Measurements from ENCODE around the gene CYTH2. TPM values are rescaled to one million over a fixed set of nuclear protein-coding genes. Genes with fewer than 3 reads are reported as not detected.

The CYTH2 gene
- total and polyA plus RNA-seq, 2 experiments from 2014 or later, result 41.1 to 60.4 TPM

DNA sequence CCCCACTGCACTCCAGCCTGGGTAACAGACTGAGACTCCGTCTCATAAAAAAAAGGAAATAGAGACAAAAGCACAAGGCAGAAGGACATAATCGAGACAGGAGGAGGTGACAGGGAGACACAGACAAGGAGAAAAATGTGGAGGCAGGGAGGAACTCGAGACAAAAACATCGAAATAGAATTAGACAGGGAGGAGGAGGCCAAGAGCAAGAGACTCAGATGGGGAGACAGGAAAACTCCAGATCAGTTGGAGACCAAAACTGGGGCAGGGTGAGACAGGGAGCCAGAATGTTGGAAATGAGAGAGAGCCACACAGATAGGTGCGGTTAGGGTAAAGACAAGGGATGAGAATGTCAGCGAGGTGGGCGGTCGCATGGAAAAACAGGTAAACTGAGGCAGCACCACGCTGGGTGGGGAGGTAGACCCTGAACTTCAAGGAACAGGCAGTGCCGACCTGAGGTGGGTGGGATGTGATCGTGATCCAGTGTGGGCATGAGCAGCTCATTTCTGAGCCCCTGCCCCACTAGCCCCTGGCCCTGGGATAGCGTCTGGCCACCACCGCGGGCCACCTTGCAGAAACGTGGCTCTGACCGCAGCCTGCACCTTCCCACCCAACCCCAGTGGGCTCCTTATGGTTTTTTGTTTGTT is 15.2 kb downstream of the CYTH2 start:
- H3K27me3 Mint-ChIP-seq (ENCODE audit: insufficient read depth, low read depth, poor library complexity), result peaks cover 48% of the 10 kb centered on the region
- peaks cover 20% of the 10 kb centered on the region for H3K4me1 Mint-ChIP-seq
- H3K9me3 Mint-ChIP-seq, result peaks cover 2% of the 10 kb centered on the region
- H3K36me3 Mint-ChIP-seq (ENCODE audit: low read depth), result peaks cover 11% of the 10 kb centered on the region
- Histone ChIP-seq H4K20me1 (replicated peaks; ENCODE audit: insufficient read depth) (peaks cover 6% of the 10 kb centered on the region; the same call in 1 of the 2 replicates), H3K4me2 (no peak overlapping the region), H3F3A (replicated peaks; ENCODE audit: low read depth) (peaks cover 31% of the 10 kb centered on the region), H3K9me2 (ENCODE audit: insufficient read depth) (no peaks in the 10 kb centered on the region), H3K4me1 (ENCODE audit: insufficient read depth) (peaks cover 12% of the 10 kb centered on the region; the same call in 1 of the 2 replicates), H2AFZ (no peak overlapping the region), H3K36me3 (ENCODE audit: insufficient read depth) (no peaks in the 10 kb centered on the region), H3K79me2 (replicated peaks; ENCODE audit: insufficient read depth) (no peaks in the 10 kb centered on the region), H3K4me3 (no peak overlapping the region), H3K27ac (ENCODE audit: low read depth) (no peak overlapping the region), H3K27me3 (ENCODE audit: insufficient read depth) (no peaks in the 10 kb centered on the region)
- no peak for ATAC-seq
- no peak for DNase-seq (ENCODE audit: low spot score)
- H3K27ac Mint-ChIP-seq, result no peak overlapping the region
- no peak overlapping the region; the same call in 2 of the 3 replicates for H3K4me3 Mint-ChIP-seq
- TF ChIP-seq EZH2phosphoT487 (IDR thresholded peaks at IDR 0.05; ENCODE audit: unreplicated experiment) (no peak), ZNF331 (CRISPR knock-in tag; IDR thresholded peaks at IDR 0.05; ENCODE audit: low read depth) (no peak), CREB1 (CRISPR knock-in tag; IDR thresholded peaks at IDR 0.05; ENCODE audit: low read depth) (no peak), POLR2AphosphoS5 (IDR thresholded peaks at IDR 0.05; ENCODE audit: low read depth) (no peak), ZNF114 (CRISPR knock-in tag; IDR thresholded peaks at IDR 0.05) (no peak), JUNB (IDR thresholded peaks at IDR 0.05; ENCODE audit: unreplicated experiment) (no peak), NANOG (IDR thresholded peaks at IDR 0.05; ENCODE audit: borderline replicate concordance) (no peak), STAT1 (IDR thresholded peaks at IDR 0.05; ENCODE audit: unreplicated experiment) (no peak)
- TF ChIP-seq, protein P1, sequence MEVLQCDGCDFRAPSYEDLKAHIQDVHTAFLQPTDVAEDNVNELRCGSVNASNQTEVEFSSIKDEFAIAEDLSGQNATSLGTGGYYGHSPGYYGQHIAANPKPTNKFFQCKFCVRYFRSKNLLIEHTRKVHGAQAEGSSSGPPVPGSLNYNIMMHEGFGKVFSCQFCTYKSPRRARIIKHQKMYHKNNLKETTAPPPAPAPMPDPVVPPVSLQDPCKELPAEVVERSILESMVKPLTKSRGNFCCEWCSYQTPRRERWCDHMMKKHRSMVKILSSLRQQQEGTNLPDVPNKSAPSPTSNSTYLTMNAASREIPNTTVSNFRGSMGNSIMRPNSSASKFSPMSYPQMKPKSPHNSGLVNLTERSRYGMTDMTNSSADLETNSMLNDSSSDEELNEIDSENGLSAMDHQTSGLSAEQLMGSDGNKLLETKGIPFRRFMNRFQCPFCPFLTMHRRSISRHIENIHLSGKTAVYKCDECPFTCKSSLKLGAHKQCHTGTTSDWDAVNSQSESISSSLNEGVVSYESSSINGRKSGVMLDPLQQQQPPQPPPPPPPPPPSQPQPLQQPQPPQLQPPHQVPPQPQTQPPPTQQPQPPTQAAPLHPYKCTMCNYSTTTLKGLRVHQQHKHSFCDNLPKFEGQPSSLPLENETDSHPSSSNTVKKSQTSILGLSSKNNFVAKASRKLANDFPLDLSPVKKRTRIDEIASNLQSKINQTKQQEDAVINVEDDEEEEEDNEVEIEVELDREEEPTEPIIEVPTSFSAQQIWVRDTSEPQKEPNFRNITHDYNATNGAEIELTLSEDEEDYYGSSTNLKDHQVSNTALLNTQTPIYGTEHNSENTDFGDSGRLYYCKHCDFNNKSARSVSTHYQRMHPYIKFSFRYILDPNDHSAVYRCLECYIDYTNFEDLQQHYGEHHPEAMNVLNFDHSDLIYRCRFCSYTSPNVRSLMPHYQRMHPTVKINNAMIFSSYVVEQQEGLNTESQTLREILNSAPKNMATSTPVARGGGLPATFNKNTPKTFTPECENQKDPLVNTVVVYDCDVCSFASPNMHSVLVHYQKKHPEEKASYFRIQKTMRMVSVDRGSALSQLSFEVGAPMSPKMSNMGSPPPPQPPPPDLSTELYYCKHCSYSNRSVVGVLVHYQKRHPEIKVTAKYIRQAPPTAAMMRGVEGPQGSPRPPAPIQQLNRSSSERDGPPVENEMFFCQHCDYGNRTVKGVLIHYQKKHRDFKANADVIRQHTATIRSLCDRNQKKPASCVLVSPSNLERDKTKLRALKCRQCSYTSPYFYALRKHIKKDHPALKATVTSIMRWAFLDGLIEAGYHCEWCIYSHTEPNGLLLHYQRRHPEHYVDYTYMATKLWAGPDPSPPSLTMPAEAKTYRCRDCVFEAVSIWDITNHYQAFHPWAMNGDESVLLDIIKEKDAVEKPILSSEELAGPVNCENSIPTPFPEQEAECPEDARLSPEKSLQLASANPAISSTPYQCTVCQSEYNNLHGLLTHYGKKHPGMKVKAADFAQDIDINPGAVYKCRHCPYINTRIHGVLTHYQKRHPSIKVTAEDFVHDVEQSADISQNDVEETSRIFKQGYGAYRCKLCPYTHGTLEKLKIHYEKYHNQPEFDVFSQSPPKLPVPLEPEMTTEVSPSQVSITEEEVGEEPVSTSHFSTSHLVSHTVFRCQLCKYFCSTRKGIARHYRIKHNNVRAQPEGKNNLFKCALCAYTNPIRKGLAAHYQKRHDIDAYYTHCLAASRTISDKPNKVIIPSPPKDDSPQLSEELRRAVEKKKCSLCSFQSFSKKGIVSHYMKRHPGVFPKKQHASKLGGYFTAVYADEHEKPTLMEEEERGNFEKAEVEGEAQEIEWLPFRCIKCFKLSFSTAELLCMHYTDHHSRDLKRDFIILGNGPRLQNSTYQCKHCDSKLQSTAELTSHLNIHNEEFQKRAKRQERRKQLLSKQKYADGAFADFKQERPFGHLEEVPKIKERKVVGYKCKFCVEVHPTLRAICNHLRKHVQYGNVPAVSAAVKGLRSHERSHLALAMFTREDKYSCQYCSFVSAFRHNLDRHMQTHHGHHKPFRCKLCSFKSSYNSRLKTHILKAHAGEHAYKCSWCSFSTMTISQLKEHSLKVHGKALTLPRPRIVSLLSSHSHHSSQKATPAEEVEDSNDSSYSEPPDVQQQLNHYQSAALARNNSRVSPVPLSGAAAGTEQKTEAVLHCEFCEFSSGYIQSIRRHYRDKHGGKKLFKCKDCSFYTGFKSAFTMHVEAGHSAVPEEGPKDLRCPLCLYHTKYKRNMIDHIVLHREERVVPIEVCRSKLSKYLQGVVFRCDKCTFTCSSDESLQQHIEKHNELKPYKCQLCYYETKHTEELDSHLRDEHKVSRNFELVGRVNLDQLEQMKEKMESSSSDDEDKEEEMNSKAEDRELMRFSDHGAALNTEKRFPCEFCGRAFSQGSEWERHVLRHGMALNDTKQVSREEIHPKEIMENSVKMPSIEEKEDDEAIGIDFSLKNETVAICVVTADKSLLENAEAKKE (CRISPR knock-in tag; IDR thresholded peaks at IDR 0.05), result no peak
- TF ChIP-seq, protein P2, sequence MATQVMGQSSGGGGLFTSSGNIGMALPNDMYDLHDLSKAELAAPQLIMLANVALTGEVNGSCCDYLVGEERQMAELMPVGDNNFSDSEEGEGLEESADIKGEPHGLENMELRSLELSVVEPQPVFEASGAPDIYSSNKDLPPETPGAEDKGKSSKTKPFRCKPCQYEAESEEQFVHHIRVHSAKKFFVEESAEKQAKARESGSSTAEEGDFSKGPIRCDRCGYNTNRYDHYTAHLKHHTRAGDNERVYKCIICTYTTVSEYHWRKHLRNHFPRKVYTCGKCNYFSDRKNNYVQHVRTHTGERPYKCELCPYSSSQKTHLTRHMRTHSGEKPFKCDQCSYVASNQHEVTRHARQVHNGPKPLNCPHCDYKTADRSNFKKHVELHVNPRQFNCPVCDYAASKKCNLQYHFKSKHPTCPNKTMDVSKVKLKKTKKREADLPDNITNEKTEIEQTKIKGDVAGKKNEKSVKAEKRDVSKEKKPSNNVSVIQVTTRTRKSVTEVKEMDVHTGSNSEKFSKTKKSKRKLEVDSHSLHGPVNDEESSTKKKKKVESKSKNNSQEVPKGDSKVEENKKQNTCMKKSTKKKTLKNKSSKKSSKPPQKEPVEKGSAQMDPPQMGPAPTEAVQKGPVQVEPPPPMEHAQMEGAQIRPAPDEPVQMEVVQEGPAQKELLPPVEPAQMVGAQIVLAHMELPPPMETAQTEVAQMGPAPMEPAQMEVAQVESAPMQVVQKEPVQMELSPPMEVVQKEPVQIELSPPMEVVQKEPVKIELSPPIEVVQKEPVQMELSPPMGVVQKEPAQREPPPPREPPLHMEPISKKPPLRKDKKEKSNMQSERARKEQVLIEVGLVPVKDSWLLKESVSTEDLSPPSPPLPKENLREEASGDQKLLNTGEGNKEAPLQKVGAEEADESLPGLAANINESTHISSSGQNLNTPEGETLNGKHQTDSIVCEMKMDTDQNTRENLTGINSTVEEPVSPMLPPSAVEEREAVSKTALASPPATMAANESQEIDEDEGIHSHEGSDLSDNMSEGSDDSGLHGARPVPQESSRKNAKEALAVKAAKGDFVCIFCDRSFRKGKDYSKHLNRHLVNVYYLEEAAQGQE (IDR thresholded peaks at IDR 0.05; ENCODE audit: unreplicated experiment), result no peak
- TF ChIP-seq, protein P3, sequence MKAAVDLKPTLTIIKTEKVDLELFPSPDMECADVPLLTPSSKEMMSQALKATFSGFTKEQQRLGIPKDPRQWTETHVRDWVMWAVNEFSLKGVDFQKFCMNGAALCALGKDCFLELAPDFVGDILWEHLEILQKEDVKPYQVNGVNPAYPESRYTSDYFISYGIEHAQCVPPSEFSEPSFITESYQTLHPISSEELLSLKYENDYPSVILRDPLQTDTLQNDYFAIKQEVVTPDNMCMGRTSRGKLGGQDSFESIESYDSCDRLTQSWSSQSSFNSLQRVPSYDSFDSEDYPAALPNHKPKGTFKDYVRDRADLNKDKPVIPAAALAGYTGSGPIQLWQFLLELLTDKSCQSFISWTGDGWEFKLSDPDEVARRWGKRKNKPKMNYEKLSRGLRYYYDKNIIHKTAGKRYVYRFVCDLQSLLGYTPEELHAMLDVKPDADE (IDR thresholded peaks at IDR 0.05), result no peak
- TF ChIP-seq, protein P4, sequence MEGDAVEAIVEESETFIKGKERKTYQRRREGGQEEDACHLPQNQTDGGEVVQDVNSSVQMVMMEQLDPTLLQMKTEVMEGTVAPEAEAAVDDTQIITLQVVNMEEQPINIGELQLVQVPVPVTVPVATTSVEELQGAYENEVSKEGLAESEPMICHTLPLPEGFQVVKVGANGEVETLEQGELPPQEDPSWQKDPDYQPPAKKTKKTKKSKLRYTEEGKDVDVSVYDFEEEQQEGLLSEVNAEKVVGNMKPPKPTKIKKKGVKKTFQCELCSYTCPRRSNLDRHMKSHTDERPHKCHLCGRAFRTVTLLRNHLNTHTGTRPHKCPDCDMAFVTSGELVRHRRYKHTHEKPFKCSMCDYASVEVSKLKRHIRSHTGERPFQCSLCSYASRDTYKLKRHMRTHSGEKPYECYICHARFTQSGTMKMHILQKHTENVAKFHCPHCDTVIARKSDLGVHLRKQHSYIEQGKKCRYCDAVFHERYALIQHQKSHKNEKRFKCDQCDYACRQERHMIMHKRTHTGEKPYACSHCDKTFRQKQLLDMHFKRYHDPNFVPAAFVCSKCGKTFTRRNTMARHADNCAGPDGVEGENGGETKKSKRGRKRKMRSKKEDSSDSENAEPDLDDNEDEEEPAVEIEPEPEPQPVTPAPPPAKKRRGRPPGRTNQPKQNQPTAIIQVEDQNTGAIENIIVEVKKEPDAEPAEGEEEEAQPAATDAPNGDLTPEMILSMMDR (conservative IDR thresholded peaks at IDR 0.05; ENCODE audit: low read depth in 2 of 2), result no peak

Data from GM23338 (cell line).